GM19328 (cell line): ENCODE measurements around the gene CNGB1.
"Not testable (repeated sequence)": the region's sequence is repeated elsewhere in the genome, so short reads cannot be mapped to it uniquely, and the experiment has no call there.

Source experiments
- ATAC-seq: cut with Tn5 transposase; IDR thresholded peaks from one replicate; pipeline ENCODE4 v1.9.1; 2021; ENCODE audit warnings: mild to moderate bottlenecking, moderate library complexity; ENCODE audit not compliant: unreplicated experiment

Gene CNGB1

DNA sequence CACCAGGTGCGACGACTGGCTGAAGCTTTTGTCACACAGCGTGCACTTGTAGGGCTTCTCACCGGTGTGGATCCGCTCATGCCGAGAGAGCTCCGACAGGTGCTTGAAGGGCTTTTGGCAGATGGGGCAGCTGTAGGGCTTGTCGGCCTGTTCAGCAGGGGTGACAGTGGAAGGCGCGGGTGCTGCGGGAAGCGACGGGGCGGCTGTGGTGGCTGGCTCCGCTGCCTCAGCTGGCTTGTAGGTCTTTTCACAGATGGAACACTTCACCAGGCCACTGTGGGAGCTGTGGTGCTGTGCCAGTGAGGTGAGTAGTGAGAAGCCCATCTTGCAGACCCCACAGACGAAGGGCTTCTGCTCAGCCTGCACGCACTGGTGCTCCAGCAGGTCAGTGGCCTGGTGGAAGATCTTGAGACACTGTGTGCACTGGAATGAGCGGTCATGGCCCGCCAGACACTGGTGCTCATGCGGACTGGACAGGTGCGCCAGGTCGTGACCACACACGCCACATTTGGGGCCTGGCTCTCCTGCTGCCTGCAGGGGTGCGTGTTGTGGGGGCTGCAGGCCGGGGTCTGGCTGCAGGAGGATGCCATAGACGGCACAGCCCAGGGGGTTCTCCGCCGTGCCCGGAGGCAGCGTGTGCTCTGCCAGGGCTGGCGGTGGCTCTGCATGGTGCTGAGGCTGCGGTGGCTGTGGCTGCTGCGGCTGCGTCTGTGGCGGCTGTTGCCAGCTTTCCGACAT is 26.8 kb upstream of the CNGB1 start:
- ATAC-seq = no peak

DNA sequence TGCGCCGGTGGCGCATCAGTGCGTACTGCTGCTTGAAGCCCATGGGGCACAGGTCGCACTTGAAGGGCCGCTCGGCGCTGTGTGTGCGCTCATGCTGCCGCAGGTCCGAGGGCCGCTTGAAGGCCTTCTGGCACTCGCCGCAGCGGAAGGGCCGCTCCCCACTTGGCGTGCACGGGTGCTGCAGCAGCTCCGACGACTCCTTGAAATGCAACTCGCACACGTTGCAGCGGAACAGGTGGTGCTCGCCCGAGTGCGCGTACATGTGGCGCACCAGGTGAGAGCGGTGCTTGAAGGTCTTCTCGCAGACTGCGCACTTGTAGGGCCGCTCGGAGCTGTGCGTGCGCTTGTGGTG is 26.2 kb upstream of the CNGB1 start:
- ATAC-seq = no peak

DNA sequence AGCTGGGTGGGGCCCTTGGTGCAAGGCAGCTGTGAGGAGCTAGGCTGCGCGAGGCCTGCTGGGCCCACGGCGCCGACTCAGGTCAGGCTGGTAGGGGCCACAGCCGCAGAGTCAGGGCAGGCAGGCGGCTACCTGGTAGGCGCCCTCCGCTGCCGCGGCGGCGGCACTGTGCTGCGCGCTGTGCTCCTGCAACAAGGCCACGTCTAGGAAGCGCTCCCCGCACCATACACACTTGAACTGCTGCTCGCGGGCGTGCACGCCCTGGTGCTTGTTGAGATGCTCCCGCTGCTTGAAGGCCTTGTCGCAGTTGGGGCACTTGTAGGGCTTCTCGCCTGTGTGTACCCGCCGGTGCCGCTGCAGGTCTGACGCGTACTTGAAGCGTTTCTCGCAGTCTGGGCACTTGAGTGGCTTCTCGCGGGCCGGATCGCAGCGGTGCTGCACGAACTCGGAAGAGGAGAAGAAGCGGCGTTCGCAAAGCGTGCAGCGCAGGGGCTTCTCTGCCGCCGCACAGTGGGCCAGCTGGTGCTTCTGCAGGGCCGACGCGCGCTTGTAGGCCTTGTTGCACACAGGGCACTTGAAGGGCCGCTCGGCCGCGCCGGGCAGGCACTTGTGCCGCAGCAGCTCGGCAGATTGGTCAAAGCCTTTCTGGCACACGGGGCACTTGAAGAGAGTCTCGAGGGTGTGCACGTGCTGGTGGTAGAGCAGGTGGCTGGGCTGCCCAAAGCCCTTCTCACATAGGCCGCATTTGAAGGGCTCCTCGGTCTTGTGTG is 25.7 kb upstream of the CNGB1 start:
- ATAC-seq = no peak

DNA sequence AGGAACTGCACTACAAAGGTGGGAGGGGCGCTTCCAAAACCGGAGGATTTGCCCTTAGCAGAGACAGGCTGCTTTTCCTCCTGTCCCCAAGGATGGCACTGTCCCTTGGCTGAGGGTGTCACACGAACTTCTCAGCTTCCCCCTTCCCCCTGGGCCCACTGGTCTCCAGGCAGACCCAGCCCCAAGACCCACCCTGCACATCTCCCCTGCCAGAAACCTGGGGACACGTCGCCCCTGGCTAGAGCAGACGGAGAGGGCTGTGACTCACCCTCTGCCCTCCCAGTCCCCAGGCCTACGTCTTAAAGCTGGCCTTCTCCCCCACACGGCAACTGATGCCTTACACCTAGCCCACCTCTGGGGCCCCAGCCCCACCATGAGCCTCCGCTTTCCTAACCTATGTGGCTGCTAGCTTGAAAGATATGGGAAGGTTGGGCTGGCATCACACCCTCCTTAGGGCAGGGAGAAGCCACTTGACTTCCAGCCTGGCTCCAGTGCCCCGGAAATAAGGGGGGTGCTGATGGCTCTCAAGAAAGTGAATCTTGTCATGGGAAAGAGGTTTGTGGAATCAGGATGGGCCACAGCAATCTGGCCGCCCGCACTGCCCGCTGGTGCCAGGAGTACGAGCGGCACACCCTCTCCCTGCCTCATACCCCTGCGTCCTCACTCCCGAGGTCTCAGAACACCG is 24.9 kb upstream of the CNGB1 start:
- no peak for ATAC-seq

DNA sequence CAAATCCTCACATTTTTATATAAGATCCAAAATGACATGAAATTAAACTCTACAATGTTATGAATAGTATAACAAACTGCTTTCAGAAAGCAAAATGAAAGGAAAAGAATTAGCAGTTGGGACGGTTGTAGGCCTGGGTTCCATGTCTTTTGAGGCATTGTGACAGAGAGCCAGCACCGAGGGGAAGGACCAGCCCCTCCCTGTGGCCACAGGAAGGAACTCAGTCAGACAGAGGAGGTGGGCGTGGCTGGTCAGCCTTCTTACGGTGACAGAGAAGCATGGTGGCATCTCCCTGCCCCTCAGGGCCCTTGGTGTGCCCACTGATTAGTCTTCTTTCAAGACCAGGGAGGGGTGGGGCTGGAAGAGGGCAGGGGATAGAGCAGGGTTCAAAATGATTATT is 23.9 kb upstream of the CNGB1 start:
- ATAC-seq = no peak

DNA sequence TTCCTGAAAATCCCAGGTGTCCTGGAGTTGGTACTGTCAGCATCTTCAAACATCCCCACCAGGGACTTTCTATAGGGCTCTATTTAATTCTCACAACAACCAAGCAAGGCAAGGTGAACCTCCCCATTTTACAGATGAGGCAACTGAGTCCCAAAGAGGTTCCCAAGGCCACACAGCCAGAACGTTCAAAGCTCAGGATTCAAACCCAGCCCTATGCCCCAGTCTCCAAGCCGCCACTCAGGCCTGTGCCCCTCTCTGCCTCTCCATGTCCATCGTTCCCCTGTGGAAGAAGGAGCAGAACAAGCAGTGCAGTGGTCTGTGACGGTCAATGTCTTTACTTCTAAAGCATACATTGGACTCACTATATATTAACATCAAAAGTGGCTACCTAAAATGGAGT is 23.4 kb upstream of the CNGB1 start:
- ATAC-seq = no peak

DNA sequence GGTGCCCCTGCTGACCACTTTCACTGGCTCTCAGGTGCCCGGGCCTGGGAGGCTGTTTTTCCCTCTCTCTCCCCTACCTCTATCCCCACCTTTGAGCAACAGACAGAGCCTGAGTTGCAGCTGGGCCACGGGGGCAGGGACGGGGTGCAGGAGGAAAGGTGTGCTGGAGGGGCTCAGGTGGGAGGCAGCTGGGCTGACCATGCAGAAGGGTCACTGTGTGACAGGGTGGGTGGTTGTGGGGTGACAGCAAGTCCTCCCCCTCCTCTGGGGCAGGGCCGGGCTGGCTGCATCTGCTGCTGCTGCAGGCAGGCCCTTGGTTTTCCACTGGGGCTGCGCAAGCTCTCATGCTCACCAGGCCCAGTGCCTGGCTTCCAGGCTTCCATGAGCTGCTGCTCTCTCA is 23.0 kb upstream of the CNGB1 start:
- ATAC-seq = no peak

DNA sequence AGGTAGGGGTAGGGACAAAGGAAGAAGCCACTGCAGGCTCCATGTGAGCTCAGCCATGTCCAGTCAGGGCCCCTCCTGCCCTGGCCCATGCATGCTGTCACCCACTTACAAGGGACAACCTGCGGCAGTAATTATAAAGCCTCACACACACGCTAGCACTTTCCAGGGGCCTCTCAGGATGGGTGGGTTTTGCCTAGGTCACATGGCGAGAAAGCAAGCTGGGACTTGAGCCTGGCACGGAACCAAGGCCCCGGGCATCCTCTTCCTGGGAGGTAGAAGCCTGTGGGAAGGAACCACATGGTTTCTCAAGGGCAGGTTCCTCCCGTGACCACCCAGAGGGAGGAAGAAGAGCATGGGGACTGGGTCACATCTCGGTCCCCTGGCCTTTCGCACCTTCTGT is 22.5 kb upstream of the CNGB1 start:
- ATAC-seq = no peak

DNA sequence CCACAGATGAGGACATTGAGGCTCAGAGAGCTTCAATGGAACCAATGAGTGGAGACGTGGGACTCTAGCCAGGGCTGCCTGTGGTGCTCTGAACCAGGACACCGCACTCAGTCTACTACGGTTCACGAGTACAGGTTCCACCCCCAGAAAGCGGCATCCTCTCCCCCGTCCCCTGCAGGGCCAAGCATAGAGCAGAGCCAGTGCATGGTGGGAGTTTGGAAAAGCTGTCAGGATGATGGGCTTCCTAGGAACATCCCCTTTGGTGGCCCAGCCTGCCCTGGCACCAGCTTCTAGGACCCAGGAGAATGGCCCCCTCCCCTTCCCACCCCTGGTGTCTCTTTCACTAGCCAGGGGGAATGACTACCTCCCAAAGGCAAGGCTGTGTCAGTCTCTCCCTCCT is 21.2 kb upstream of the CNGB1 start:
- no peak for ATAC-seq

DNA sequence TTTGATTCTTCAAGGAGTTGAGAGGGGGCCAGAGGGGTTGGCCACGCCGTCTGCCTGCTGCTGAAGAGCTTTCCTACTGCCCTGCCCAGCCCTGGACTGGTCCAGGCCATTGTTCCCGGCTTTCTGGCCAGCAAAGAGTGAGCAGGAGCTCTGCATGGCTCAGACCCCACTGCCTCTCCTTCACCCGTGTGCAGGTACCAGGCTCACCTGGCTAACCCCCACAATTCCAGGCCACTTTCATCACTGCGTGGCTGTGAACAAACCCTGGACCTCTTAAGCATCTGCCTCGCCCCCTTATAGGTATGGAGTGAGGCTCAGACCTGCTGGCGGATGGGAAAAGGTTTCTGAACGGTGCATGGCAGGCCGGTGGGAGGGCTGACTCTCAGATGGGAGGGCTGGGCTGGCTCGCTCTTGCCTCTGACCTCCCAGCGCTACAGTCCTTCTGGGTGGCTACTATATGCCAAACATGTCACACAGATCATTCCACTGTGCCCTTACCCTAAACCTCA is 20.7 kb upstream of the CNGB1 start:
- no peak for ATAC-seq

DNA sequence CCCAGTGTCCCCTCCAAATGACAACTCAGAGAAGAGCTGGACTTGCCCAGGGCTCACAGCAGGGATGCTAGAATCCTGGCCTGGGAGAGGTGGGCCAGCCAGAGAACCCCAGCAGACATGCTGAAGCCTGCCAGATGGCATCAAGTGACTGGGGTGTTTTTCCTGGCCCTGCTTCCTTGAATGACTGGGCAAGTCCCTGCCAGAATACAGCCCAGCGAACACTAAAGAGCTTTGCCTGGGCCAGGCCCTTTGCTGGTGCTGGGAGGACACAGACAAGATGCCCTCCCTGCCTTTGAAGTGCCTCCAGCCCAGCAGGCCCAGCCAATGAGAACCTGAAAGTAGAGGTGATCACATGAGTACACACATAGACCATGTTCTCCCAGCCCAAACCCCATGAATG is 18.0 kb upstream of the CNGB1 start:
- ATAC-seq = no peak

DNA sequence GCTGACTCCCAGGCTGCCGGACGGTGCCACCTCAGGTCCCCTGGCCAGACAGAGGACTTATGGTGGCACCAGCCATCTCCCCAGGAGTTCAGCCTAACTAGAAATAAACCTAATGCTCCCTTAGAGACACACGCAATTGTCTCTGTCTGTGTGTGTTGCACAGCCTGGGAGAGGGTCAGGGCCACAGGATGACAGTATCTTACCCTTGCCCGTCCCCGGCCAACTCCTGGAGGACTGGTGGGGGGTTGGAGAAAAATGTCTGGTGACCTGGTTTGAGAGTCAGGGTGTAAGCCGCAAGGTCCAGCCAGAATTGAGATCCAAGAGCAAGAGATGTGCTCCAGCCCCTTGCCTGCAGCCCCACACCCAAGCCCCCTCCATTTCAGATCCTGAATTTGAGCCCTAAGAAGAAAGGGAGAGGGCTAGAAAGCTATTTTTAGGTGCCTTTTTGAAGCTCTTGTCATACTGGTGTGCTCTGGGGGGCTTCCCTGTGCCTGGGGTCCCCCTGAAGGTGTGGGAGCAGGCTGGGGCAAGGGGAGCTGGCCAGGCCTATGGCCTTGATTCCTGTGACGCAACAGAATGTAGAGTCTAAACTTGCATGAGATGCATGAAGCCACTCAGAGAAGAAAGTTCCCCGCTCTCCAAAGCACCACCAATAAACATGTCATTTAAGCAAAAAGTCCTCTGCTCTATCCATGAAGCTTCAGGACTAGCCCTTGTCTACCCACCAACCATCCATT is 16.7 kb upstream of the CNGB1 start:
- ATAC-seq = no peak

DNA sequence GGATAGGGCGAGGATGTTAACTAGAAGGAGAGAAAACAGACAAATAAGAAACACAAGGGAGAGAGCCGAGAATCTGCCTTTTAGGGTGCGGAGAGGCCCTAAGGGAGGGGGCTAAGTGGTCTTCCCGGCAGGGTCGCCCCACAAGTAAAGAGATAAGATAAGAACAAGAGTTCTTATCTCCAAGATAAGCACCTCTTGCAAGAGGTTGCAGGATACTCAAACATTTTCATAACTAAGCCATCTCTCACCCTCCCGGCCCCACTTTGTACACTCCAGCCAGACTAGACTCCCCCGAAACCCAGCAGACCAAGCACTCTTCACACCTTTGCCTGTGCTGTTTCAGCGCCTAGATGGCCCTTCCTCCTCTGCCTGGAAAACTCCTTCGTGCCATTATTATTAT is 15.3 kb upstream of the CNGB1 start:
- no peak for ATAC-seq

DNA sequence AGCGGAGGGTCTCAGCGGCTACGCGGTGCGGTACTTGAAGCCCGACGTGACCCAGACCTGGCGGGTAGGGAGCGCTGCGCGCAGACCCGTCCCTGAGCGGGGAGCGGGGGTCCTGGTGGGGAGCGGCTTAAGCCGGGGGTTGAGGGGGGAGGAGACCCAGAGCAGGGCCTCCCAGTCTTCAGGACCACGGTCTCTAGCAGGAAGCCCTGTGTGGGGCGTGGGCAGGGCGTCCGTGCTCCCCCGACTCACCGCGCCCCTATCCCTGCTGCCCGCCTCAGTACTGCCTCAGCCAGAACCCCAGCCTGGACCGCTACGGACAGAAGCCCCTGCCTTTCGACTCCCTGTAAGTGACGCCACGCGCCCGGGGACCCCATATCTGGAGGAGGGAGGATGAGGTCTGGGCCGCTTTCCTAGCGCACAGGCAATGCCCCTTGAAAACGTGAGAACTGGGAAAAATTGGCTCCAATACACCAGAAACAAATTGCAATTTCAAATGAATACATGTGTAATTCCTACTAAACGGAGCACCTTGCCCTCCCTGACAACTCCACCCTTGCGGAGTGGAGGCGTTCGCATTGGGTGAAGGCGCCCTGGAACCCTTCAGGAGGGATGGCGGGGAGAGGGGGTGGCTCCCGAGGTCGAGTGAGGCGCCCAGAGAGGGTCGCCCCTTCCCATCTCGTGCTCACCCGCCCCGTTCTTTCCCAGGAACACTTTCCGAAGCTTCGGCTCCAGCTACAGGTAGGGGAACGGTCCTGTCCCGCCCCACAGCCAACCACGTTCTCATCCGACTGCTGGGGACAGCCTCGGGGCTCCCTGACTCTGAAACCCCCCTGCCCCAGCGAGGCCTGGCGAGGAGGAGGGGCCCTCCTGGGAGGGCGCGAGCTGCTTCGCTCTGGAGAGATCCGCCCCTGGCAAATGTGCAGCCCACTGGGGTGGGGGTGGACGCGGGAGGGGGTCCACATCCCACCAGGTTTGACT is 14.6 kb upstream of the CNGB1 start:
- no peak for ATAC-seq

DNA sequence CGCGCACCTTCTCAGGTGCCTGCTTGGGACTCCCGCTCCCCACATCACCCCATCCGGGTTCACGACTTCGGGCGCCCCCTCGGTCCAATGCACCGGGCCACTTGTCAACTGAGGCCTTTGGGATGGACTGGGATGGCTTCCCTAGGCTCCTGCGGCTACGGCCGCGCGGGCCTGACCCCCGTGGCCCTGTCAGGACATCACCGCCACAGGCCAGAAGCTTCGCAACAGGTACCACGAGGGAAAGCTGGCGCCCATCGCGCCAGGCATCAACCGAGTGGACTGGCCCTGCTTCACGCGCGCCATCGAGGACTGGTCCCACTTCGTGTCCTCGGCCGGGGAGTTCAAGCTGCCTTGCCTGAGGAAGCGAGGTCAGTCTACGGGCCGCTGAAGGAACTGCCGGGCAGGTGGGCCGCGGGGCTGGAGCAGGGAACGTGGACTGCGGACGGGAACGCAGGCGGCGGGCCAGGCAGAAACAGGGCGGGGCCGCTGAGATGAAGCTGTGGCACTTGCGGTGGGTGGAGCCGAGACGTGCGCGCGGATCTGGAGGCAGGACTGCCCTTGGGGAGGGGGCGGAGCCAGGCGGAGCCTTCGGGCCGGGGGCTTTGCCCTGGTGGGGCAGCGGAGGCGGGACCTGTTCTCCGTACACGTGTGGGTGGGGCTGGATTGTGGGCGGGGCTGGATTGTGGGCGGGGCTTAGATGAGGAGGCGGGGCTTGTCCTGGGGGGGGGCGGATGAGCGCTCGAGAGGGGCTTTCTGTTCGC is 13.7 kb upstream of the CNGB1 start:
- ATAC-seq = no peak

DNA sequence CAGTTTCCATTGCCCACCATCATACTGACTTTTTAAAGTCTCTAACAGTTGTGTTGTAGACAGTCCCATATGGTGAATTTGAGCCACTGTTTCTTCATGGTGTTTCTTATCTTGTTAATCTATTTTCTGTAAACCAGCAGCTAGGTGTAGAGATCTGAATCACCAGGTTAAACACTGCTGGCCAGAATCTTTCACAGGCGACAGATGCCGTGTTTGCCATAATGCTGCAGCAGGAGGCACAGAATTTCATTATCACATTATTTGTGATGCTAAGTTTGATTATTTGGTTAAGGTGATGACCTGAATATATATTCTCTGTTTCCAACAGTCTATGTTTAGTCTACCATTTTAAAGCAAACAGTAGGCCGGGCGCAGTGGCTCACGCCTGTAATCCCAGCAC is 11.5 kb upstream of the CNGB1 start:
- no peak for ATAC-seq

DNA sequence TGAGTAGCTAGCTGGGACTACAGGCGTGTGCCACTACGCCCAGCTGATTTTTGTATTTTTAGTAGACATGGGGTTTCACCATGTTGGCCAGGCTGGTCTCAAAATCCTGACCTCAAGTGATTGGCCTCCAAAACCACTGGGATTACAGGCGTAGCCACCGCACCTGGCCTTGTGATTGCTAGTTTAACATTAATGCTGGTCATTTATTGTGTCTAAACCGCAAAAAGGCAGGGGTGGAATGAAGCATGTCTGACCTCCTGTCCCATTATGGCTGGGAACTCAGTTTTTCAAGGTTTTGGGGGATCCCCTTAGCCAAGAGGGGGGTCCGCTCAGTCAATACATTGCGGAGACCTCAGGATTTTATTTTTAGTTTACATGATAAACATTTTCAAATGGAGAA is 10.7 kb upstream of the CNGB1 start:
- no peak for ATAC-seq

DNA sequence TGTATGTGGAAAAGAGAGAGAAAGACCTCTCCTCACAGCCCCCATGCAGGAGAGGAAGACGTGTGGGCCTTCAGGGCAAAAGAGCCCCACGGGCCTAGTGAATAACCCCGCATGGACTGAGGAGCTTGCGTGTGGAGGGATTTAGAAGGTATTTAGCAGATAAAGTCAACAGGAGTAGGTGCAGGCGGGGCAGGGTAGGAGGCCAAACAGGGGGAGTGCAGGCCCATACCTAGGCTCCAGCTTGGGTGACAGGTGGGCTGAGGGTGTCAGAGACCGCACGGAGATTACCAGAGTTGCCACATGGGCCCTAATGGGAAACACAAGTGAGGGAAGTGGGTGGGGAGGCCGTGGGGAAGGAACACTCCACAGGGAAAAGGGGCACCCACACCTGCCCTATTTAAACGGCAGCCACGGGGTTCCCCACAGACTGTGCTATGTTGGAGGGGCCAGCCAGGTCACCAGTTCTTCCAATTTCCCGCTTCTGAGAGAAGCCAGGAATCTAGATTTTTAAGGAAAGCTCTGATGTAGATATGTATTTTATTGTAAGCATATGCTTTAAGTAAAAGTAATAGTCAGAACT is 8.2 kb upstream of the CNGB1 start:
- ATAC-seq = no peak

DNA sequence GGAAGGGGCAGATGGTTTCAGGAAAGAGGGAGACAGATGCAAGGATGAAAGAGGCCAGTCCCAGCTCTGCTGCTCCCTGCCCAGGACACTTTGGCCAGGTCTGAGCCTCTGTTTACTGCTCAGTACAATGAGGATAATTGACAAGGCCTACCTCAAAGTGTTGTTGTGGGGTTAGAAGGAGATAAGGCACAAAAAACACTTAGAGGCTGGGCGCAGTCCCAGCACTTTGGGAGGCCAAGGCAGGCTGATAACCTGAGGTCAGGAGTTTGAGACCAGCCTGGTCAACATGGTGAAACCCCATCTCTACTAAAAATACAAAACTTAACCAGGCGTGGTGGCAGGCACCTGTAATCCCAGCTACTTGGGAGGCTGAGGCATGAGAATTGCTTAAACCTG is 7.1 kb upstream of the CNGB1 start:
- not testable (repeated sequence) for ATAC-seq
